Dendritic cell treated with granulocyte-macrophage colony-stimulating factor and Interleukin-4, amounts not matched to agents 40 ng/mL and 50 ng/mL, for 4 days (primary cell): ENCODE measurements around the gene PPME1.

Experiments
- H3K27ac Mint-ChIP-seq: one replicate; pipeline ENCODE4 v1.8.0; 2022; ENCODE audit warnings: mild to moderate bottlenecking, mixed read lengths
- H3K27me3 Mint-ChIP-seq: one replicate; pipeline ENCODE4 v1.8.0; 2022; ENCODE audit warnings: mild to moderate bottlenecking, mixed read lengths
- H3K36me3 Mint-ChIP-seq: one replicate; pipeline ENCODE4 v1.8.0; 2022; ENCODE audit warnings: low read depth, mixed read lengths
- H3K4me1 Mint-ChIP-seq: one replicate; pipeline ENCODE4 v1.8.0; 2022; ENCODE audit warnings: low read depth, mixed read lengths
- H3K4me3 Mint-ChIP-seq: one replicate; pipeline ENCODE4 v1.8.0; 2022; ENCODE audit warnings: mild to moderate bottlenecking, moderate library complexity, mixed read lengths
- H3K9me3 Mint-ChIP-seq: one replicate; pipeline ENCODE4 v1.8.0; 2022; ENCODE audit warnings: mixed read lengths
- intact Hi-C: fragments of 100-400 bp; cut with micrococcal nuclease; formaldehyde crosslinking; loops from one replicate; pipeline ENCODE4 v1.15.0; 2022

The PPME1 gene

DNA sequence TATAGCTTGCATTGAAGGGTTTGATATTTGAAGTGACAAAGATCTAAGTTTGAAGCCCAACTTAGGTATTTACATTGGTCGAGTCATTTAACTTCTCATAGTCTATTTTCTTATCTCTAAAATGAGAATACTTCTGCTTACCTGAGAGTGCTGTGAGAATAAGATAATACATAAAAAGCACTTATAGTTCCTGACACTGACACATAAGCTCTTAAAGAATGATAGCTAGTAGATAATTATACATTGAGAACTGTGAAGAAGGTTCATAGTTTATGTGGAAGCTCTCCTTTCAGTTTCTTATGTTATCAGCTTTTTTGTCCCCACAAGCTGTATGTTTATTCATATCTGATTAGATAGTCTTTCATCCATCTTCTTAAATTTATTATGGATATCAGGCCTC is 4.8 kb downstream of the PPME1 start:
- Mint-ChIP-seq H3K36me3 (peaks cover under 1% of the 10 kb centered on the region), H3K27me3 (no peaks in the 10 kb centered on the region)

GRCh38 chr11:74179234-74180052 is 8.4 kb downstream of the PPME1 start:
- intact Hi-C loops, result no loop called here
- H3K4me3 Mint-ChIP-seq, result no peak overlapping the region
- H3K9me3 Mint-ChIP-seq, result no peaks in the 10 kb centered on the region
- H3K36me3 Mint-ChIP-seq, result peaks cover 7% of the 10 kb centered on the region
- peaks cover 1% of the 10 kb centered on the region for H3K4me1 Mint-ChIP-seq
- H3K27me3 Mint-ChIP-seq, result no peaks in the 10 kb centered on the region
- H3K27ac Mint-ChIP-seq, result no peak overlapping the region

More for the DNA sequence above, 4.8 kb downstream of the PPME1 start:
- intact Hi-C loops, result no loop called here
- H3K4me3 Mint-ChIP-seq, result no peak overlapping the region
- no peak overlapping the region for H3K27ac Mint-ChIP-seq
- H3K9me3 Mint-ChIP-seq, result no peaks in the 10 kb centered on the region
- peaks cover 6% of the 10 kb centered on the region for H3K4me1 Mint-ChIP-seq

DNA sequence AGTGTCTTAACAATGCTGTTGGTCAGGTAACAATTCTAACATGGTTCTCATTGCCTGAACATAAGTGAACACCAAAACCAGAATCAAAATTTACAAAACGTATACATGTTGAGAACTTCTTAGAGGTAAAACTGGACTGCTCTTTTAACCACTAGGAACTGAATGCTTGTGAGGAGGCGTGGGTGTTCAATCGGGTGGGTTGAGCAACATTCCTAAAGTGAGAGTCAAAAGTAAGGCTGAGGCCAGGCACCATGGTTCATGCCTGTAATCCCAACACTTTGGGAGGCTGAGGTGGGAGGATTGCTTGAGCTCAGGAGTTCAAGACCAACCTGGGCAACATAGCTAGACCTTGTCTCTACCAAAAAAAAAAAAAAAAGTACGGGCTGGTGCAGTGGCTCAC is 11.5 kb downstream of the PPME1 start:
- H3K36me3 Mint-ChIP-seq, result peaks cover 7% of the 10 kb centered on the region
- H3K4me1 Mint-ChIP-seq, result no peaks in the 10 kb centered on the region
- H3K27me3 Mint-ChIP-seq, result no peaks in the 10 kb centered on the region
- no peak overlapping the region for H3K27ac Mint-ChIP-seq
- intact Hi-C loops, result no loop called here
- no peaks in the 10 kb centered on the region for H3K9me3 Mint-ChIP-seq
- H3K4me3 Mint-ChIP-seq, result no peak overlapping the region

DNA sequence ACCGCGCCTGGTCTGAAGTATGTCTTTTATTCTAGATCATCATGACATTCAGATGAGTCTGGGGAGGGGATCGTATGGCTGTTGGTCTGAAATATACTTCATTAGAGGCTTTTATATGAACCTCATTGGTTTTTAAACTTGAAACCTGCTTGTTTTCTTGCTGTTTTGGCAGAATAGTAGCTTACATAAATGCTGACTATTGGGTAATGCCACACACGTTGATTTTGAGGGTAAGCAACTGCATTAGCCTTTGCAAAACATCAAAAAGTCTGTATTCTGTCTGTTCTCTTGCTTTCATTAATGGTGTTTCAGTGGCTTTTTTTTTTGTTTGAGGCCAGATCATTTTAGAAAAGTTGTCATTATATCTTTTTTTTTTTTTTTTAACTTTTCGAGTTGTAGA is 14.2 kb downstream of the PPME1 start:
- Mint-ChIP-seq H3K4me3 (no peak overlapping the region), H3K9me3 (no peaks in the 10 kb centered on the region), H3K27me3 (no peaks in the 10 kb centered on the region), H3K4me1 (no peaks in the 10 kb centered on the region), H3K27ac (no peak overlapping the region), H3K36me3 (peaks cover 8% of the 10 kb centered on the region)
- intact Hi-C loops, result no loop called here

DNA sequence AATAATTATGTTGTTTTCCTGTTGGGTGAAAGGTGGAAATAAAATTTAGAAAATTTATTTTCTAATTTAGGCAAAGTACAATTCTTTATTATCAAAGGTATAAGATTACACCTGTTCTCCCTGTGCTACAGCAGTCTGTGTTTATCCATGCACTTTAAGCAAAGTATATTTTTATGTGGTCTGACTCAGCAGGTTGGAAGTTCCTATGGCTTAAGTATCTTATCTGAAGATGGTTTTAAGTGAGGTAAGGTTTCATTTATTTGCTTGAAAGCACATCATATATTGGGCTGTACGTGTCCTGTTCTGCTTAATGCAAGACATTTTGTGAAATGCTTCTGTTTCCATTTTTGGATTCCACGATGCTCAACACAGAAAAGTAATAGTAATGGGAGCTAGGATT is 14.6 kb downstream of the PPME1 start:
- Mint-ChIP-seq H3K36me3 (peaks cover 12% of the 10 kb centered on the region), H3K27me3 (no peaks in the 10 kb centered on the region), H3K9me3 (no peaks in the 10 kb centered on the region), H3K27ac (no peak overlapping the region), H3K4me1 (no peaks in the 10 kb centered on the region), H3K4me3 (no peak overlapping the region)
- intact Hi-C loops, result no loop called here

GRCh38 chr11:74195828-74196227 is 24.7 kb downstream of the PPME1 start:
- intact Hi-C loops, result no loop called here
- no peak overlapping the region for H3K4me3 Mint-ChIP-seq
- peaks cover 5% of the 10 kb centered on the region for H3K4me1 Mint-ChIP-seq
- H3K9me3 Mint-ChIP-seq, result no peaks in the 10 kb centered on the region
- H3K27ac Mint-ChIP-seq, result no peak overlapping the region
- no peaks in the 10 kb centered on the region for H3K27me3 Mint-ChIP-seq
- H3K36me3 Mint-ChIP-seq, result peaks cover 9% of the 10 kb centered on the region

DNA sequence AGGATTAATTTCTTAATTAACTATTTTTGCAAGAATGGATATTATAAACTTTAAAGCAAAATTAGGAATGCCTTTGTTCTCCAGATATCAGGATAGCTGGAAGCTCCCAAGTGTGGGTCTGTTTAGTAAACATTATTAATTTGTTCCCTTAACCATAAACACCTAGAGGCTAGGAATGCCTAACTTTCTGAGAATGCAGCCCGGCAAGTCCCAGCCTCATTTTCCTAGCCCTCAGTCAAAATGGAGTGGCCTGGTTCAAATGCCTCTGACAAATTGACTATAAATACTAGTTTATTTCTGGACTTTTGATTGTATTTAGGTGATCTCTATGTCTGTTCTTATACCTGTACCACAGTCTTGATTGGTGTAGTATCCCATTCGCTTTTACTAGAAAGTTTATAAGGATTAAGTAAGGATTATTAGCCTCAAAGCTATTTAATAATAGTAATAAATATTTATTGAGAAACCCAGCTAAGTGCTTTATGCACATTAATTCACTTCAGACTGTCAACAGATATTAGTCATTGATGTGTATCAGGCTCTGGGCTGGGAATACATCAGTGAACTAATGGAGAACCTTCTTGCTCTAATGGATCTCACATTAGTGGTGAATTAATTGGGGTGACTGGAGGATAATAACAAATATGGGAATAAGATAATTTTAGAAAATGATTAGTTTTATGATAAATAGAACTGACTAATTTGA is 25.8 kb downstream of the PPME1 start:
- no peaks in the 10 kb centered on the region for H3K9me3 Mint-ChIP-seq
- no peak overlapping the region for H3K4me3 Mint-ChIP-seq
- no peaks in the 10 kb centered on the region for H3K27me3 Mint-ChIP-seq
- peaks cover 5% of the 10 kb centered on the region for H3K4me1 Mint-ChIP-seq
- intact Hi-C loops, result no loop called here
- H3K36me3 Mint-ChIP-seq, result peaks cover 6% of the 10 kb centered on the region
- H3K27ac Mint-ChIP-seq, result no peak overlapping the region

GRCh38 chr11:74203966-74204365 is 32.9 kb downstream of the PPME1 start:
- Mint-ChIP-seq H3K4me3 (no peak overlapping the region), H3K4me1 (peaks cover 5% of the 10 kb centered on the region), H3K36me3 (peaks cover 32% of the 10 kb centered on the region), H3K27ac (no peak overlapping the region), H3K9me3 (no peaks in the 10 kb centered on the region), H3K27me3 (no peaks in the 10 kb centered on the region)
- intact Hi-C loops, result no loop called here

DNA sequence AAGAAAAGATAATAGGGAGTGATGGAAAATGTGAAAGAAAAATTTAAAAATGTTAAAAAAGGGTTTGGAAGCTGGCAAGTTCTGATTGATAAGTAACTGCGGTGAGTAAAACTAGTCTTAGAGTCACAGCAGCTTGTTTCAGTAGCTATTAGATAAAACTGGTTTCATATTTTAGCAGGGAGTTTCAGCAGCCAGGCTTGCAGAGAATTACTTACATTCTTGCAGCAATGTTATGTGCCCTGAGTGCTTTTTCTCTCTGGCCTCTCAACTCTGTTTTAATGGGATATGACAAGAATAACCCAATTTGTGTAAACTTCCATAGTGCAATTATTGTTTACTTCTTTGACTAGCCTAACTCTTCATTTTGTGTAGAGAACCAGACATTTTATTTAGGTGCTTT is 33.6 kb downstream of the PPME1 start:
- Mint-ChIP-seq H3K27ac (no peak overlapping the region), H3K9me3 (no peaks in the 10 kb centered on the region), H3K27me3 (no peaks in the 10 kb centered on the region), H3K36me3 (peaks cover 40% of the 10 kb centered on the region), H3K4me3 (no peak overlapping the region), H3K4me1 (peaks cover 5% of the 10 kb centered on the region)
- intact Hi-C loops, result no loop called here

DNA sequence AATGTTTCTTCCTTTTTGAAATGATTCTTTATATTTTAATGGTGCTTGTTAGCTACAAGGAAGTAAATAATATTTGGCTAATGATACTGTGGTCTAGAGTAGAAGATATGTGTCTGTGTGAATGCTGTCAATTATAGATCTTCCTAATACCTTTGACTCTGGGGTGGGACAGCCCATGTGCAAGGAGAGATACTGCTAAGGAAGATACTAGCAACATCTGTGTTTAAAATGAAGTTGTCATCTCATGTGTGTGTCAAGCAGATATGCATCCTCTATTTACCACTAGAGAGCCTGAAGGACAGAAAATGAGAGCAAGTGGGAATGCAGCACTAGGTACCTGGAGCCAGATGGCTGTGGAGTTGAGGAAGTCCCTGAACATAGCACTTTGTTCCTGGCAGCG is 34.1 kb downstream of the PPME1 start:
- intact Hi-C loops, result no loop called here
- Mint-ChIP-seq H3K9me3 (no peaks in the 10 kb centered on the region), H3K27me3 (no peaks in the 10 kb centered on the region), H3K36me3 (peaks cover 43% of the 10 kb centered on the region), H3K27ac (no peak overlapping the region), H3K4me1 (peaks cover 5% of the 10 kb centered on the region), H3K4me3 (no peak overlapping the region)

DNA sequence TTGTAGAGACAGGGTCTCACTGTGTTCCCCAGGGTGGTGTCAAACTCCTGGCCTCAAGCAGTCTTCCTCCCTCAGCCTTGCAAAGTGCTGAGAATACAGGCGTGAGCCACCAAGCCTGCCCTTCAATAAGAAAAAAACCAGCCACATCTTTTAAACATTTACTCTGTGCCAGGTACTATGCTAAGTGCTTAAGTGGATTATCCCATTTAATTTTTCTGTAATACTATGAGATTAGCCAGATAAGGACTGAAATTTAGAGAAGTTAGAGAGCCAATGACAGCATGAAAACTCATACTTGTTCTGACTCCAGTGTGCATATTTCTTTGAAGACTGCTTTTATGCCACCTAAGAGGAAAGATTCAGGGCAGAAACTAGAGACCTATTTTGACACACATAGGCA is 35.7 kb downstream of the PPME1 start:
- Mint-ChIP-seq H3K27me3 (no peaks in the 10 kb centered on the region), H3K4me3 (no peak overlapping the region), H3K4me1 (peaks cover 5% of the 10 kb centered on the region), H3K9me3 (no peaks in the 10 kb centered on the region), H3K36me3 (peaks cover 56% of the 10 kb centered on the region), H3K27ac (no peak overlapping the region)
- intact Hi-C loops, result no loop called here

DNA sequence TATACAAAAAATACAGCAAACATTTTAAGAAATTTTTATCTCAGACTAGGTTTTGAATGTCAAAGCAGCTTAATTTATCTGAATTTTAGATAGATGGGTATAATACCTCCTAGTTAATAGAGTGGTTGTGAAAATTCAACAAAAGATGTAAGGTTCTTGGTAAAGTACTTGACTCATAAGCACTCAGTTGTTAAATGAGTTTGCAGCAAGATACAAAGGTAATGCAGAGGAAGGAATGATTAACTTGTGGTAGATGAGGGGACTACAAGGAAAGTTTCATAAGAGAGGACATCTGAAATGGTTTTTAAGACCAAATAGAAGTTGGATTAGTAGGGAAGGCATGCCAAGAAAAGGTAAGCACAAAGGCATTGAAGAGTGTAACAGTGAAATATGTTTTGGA is 37.4 kb downstream of the PPME1 start:
- Mint-ChIP-seq H3K36me3 (peaks cover 73% of the 10 kb centered on the region), H3K4me1 (peaks cover 5% of the 10 kb centered on the region), H3K4me3 (no peak overlapping the region), H3K9me3 (peaks cover 6% of the 10 kb centered on the region), H3K27me3 (no peaks in the 10 kb centered on the region), H3K27ac (no peak overlapping the region)
- intact Hi-C loops, result no loop called here

GRCh38 chr11:74212533-74212932 is 41.4 kb downstream of the PPME1 start:
- H3K4me3 Mint-ChIP-seq, result no peak overlapping the region
- H3K27ac Mint-ChIP-seq, result no peak overlapping the region
- peaks cover 83% of the 10 kb centered on the region for H3K36me3 Mint-ChIP-seq
- intact Hi-C loops, result no loop called here
- H3K4me1 Mint-ChIP-seq, result no peaks in the 10 kb centered on the region
- peaks cover 12% of the 10 kb centered on the region for H3K9me3 Mint-ChIP-seq
- no peaks in the 10 kb centered on the region for H3K27me3 Mint-ChIP-seq

- no peak overlapping the region for H3K4me3 Mint-ChIP-seq
- H3K27me3 Mint-ChIP-seq, result no peaks in the 10 kb centered on the region
- intact Hi-C loops, result no loop called here
- no peak overlapping the region for H3K27ac Mint-ChIP-seq
- no peaks in the 10 kb centered on the region for H3K9me3 Mint-ChIP-seq
- peaks cover 15% of the 10 kb centered on the region for H3K36me3 Mint-ChIP-seq
- H3K4me1 Mint-ChIP-seq, result no peaks in the 10 kb centered on the region
These were observed 49.3 kb downstream of the PPME1 start for GRCh38 chr11:74220376-74220775.
